ENCODE measurements around the gene INO80.

The INO80 gene

DNA sequence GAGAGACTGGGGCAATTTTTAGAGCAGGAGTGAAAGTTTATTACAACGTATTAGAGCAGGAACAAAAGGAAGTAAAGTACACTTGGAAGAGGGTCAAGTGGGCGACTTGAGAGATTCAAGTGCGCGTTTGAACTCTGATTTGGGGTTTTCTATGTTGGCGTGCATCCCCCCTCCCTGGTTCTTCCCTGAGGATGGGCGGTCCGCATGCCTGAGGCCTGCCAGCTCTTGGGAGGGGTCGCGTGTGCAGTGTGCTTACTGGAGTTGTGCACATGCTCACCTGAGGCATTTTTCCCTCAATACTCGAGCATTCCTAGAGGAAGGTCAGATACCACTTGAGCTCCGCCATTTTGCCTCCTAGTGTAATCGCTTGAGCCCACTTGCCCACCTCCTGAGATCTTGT is 173.2 kb downstream of the INO80 start:
- no peak for DNase-seq

DNA sequence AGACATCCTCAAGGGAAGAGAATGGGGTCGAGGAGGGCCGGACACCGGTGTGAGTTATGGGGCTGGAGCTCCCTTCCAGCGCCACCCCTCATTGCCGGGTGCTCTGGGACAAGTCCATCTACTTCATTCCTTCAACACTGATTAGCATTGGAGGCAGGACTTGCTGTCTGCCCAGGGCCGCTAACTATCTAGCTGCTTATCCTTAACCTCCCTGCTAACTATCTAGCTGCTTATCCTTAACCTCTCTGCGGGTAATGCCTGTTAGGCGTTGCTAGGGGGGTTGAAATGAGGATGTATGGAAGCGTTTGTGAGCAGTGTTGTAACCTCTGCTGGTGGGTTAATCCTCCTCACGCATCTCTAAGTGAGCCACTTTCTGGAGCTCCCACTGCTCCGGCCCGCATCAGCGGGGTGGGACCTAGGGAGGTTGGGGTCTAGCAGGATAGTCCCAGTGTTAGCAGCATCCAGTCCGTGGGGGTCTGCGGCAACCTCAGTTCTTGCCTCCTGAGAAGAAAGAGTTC is 173.7 kb downstream of the INO80 start:
- peak; percentile 26 for DNase-seq

DNA sequence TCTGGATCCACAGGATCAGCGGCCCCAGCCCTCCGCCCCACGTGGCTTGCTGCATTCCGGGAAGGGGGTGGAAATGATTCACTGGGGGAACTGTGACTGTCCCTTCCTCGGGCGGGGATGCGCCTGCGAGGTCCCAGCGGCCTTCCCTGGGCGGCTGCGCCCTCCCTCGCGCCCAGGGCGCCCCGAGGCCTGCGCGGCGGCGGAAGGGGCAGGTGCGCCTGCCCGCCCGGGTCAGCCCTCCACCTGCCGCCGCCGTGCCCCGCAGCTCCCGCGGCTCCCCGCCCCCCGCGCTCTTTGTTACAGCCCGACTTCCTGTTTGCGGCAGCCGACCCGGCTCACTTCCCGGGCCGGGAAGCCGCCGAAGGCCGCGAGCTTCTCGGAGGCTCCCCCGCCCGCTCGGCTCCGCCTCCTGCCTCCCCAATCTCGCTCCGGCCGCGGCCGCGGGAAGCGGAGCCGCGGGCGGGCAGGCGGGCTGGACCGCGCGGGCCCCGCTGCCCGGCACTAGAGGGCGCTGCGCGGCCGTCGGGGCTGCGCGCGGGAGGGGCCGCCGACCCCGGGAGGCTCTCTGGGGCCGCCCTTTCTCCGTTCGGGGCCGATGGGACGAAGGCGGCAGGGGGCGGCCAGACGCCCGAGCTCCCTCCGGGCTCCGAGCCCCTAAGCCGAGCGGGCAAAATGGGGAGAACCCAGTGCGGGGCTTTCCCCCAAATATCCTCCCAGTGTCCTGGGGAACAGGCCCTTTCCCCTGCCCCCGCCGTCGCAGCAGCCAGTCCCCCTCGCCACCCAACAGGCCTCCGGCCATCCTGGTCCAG is 174.3 kb downstream of the INO80 start:
- peak; percentile 84 for DNase-seq

DNA sequence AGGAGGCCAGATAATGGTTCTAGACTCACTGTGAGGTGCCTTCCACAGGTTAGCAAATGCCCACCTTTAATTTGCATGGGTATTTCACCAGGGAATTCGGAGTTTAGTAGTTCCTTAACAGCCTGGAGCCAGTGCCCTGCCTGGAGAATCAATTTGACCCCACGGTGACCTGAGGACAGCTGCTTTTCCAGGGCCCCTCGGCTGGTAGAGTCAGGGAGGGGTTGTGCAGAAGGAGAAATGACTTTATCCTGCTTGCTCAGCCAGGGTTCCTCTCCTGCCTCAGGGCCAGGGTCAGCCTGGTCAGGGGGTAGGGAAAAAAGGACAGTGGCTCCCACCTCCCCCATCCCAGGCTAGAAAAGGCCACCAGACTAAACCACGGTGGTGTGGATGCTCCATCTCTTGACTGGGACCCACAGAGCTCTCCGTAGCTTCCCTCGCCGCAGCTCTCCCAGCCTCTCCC is 175.0 kb downstream of the INO80 start:
- DNase-seq: no peak

DNA sequence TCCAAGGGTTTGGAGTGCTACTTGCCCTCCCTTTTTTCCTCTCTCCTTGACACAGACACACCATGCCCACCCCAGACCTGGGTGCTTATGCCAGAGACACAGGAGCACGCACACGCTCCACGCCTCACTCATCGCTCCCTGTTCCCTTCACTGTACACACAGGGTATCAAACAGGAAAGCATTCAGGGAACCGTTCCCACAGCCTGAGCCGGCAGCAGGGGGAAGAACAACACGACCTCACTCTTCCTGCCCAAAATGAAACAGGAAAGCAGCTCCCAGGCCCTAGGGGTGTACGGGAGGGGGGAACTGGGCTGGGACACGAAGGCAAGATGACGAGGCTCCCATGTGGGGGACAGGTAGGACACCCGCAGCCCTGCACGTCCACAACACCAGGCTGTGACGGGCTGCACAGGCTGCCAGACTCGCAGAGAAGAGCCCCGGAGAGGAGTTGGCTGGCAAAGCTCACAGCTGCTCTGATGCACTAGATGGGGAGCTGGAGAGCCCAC is 175.7 kb downstream of the INO80 start:
- peak; percentile 20 for DNase-seq

DNA sequence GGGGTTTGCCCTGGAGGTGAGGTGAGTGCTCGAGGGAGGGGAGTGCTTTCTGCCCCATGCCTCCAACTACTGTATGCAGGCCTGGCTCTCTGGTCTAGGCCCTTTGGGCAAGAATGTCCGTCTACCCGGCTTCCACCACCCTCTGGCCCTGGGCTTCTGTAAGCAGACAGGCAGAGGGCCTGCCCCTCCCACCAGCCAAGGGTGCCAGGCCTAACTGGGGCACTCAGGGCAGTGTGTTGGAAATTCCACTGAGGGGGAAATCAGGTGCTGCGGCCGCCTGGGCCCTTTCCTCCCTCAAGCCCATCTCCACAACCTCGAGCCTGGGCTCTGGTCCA is 177.6 kb downstream of the INO80 start:
- no peak for DNase-seq

DNA sequence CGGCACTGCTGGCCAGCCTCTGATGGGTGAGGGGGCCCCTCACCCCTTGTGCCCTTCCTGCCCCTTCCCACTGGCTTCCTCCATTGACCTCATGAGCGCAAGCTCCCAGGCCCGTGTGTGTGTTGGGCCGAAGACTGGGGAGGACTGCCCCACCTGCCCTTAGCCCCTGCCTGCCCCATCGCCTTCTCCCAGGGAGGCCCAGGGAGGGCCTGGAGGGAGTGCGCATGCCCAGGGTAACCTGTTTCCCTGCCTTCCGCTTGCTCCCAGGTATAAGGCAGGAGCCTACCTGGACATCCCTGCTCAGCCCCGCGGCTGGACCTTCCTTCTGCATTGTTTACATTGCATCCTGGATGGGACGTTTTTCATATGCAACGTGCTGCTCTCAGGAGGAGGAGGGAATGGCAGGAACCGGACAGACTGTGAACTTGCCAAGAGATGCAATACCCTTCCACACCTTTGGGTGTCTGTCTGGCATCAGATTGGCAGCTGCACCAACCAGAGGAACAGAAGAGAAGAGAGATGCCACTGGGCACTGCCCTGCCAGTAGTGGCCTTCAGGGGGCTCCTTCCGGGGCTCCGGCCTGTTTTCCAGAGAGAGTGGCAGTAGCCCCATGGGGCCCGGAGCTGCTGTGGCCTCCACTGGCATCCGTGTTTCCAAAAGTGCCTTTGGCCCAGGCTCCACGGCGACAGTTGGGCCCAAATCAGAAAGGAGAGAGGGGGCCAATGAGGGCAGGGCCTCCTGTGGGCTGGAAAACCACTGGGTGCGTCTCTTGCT is 178.1 kb downstream of the INO80 start:
- DNase-seq: peak; percentile 26

DNA sequence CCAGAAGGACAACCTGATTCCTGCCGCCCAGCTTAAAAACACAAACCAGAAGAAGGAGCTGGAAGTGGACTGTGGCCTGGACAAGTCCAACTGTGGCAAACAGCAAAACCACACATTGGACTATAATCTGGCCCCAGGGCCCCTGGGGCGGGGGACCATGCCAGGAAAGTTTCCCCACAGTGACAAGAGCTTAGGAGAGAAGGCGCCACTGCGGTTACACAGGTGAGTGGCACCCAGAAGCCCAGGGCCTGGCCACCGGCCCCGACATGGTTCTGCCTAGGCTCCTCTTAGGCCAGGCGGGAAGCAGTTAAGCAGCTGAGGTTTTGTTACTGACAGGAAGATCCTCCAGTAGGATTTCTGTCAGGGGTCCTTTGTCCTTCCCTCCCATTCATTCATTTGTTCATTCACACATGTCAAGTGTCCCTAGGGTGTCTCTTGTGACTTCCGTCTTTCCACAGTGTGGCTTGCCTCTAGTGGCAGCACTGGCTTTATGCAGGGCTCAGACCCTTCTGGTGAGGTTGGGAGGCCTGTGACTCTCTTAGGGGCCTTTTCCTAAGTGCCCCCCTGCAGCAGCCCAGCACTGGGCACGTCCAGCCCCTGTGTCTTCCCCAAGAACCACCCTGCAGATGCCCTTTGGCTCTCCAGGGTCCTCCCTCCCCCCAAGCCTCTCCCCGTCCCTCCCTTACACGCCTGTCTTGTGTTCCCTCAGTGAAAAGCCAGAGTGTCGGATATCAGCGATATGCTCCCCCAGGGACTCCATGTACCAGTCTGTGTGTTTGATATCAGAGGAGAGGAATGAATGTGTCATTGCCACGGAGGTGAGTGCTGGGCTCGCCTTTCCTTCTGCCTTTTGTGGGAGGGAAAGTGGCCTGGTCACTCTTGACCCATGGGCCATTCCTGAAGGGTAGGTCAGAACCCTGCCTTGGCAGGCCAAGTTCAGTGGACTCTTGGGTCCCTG is 179.1 kb downstream of the INO80 start:
- DNase-seq: no peak

DNA sequence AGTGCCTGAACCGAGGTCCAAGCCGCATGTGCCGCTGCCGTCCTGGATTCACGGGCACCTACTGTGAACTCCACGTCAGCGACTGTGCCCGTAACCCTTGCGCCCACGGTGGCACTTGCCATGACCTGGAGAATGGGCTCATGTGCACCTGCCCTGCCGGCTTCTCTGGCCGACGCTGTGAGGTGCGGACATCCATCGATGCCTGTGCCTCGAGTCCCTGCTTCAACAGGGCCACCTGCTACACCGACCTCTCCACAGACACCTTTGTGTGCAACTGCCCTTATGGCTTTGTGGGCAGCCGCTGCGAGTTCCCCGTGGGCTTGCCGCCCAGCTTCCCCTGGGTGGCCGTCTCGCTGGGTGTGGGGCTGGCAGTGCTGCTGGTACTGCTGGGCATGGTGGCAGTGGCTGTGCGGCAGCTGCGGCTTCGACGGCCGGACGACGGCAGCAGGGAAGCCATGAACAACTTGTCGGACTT is 179.8 kb downstream of the INO80 start:
- no peak for DNase-seq

DNA sequence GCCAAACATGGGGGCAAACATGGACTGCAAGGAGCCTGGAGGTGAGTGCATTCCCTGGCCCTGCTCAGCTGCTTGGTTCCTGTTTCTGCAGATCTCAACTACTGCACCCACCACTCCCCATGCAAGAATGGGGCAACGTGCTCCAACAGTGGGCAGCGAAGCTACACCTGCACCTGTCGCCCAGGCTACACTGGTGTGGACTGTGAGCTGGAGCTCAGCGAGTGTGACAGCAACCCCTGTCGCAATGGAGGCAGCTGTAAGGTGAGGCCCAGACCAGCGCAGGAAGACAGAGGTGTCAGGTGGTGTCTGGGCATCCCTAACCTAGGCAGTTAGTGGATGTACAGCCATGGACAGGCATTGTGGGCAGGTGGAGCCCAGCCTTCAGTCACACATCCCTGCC is 181.6 kb downstream of the INO80 start:
- DNase-seq: no peak

DNA sequence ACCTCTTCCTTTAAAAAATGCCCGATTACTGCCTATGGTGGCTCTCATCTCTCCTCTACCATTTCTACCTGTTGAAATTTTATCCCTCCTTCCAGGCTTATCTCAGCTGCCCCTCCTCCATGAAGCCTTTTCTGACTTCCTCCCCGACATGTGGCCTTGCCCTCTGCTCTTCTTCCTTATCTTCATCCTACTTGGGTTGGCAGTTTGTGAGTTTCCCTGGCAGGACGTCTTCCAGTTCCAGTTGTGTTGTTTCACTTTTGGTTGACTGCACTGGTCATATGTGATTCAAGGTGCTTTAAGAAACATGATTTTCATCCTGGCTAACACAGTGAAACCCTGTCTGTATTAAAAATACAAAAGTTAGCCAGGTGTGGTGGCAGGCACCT is 182.6 kb downstream of the INO80 start:
- DNase-seq: no peak

DNA sequence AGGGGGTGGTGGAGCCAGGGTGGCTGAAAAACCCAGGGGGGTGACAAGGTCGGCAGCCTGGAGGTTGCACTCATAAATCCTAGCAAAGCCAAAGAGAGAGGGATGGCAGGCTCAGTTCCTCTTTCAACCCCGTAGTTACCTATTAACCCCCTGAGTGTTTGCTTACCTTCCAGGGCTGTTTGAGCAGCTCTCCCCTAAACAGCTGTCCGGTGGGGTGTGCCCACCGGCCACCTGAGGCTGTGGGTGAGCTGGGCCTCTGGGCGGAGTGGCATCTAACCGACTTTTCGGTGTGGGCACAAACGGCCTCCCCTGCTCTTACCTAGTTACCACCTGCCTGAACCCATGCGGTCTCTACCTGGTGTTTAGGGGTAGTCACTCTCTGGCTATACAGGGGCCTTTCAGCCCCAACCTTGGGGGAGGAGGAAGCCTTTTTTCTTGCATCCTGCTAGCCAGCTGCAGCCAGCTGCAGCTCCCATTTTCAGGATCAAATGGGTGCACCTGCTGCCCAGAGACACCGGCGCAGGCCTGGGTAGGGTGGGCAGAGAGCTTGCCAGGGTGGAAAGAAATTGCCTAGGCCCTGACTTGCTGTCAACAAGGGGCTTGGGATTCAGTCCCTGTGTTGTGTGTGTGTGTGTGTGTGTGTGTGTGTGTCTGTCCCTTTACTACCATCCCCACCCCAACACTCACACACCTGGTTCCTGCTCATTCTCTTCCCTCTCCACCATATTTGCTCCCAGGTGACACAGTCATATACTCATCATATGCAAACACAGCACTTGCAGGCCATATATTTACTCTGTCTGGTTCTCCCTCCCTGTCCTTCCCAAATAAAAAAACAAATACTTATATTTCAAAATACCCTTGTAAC is 183.2 kb downstream of the INO80 start:
- DNase-seq: no peak

DNA sequence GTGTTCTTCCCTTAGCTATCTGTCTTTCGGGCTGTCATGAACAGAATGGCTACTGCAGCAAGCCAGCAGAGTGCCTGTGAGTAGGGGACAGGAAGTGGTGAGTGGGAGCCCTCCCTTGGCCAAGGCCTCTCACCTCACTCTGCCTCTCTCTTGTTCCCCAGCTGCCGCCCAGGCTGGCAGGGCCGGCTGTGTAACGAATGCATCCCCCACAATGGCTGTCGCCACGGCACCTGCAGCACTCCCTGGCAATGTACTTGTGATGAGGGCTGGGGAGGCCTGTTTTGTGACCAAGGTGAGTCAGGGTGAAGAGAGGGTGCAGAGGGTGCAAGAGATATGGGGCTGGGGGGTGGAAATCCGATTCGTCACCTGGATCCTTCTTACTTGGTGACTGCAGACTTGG is 183.9 kb downstream of the INO80 start:
- DNase-seq: no peak

DNA sequence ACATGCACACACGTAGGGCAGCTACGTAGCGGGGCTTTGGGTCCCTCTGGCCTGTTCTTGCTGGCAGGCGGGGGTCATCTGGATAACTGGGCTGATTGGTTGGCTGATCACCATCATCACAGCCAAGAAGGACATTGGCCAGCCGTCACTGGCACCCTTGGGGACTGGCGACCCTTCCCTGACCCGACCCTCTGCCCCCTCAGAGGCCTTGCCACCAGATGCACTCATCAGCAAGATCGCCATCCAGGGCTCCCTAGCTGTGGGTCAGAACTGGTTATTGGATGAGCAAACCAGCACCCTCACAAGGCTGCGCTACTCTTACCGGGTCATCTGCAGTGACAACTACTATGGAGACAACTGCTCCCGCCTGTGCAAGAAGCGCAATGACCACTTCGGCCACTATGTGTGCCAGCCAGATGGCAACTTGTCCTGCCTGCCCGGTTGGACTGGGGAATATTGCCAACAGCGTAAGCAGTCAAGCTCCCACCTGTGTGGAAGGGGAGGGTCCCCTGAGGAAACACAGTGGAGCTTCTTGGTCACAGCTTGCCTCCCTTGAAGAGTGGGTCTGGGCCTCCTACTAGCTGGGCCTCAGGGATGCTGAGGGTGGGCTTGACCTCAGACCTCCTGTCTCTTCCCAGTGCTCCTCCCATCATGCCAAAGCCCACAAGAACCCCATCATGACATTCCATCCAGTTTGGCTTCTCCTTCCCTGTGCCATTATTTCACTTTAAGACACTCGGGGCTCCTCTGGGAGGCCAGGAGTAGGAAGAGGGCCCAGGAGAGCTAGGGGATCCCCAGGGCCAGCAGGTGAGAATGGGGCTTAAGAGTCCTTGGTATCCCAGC is 184.6 kb downstream of the INO80 start:
- no peak for DNase-seq

DNA sequence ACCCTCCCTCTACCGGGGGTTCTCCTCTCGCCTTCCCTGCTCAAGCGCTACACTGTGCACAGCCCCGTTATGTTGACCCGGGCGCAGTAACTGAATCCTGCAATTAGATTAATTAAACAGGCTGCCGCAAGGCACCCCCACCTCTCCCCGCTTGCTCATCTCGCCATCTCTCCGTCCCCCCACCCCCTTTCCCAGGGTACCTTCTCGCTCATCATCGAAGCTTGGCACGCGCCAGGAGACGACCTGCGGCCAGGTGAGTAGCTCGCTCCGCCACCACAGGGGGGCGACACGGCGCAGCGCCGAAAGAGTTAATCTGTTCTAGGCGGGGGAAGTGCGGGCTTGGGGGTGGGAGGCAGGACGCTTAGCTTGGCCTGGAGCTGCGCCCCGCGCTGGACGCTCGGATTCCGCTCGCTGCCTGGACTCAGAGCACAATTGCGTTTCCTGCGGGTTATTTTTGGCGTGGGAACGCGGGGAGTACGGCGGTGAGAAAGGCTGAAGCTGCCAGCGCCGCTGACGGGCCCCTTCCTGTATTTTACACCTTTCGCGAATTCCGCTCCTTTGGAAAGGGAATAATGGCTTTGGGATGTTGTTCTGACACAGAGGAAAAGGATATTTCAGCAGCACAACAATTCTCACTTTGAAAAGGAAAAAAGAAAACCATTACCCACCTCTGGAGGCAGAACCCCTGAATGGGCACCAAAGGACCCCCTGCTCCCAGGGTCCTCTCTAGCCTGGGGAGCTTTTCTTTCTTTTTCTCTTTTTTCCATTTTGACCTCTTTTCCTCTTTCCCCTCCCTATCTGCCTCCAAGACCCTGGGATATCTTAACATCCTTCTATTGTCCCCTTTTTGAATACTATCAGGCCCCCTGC is 185.4 kb downstream of the INO80 start:
- DNase-seq: peak; percentile 65

DNA sequence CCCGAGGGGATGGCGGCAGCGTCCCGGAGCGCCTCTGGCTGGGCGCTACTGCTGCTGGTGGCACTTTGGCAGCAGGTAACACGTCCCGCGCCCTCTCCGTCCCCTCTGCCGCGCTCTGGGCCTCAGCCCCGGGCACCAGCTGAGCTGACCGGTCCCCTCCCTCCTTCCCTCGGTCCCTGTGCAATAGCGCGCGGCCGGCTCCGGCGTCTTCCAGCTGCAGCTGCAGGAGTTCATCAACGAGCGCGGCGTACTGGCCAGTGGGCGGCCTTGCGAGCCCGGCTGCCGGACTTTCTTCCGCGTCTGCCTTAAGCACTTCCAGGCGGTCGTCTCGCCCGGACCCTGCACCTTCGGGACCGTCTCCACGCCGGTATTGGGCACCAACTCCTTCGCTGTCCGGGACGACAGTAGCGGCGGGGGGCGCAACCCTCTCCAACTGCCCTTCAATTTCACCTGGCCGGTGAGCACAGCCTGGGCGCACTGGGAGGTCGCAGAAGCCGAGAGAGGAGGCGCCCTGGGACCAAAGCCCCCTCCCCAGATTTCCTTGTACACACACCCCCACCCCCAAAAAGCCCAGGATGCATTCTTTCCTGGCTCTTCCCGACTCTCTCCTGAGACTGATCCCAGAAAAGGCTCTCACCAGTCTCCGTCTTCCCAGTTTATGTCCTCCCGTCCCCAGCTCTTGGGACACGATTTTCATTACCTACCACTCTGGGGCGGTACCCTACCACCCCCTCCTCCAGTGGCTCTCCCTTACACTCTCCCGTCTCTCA is 186.2 kb downstream of the INO80 start:
- no peak for DNase-seq
